ENCODE results near the gene LAMTOR1. TPM values are rescaled to one million over a fixed set of nuclear protein-coding genes. Genes with fewer than 3 reads are reported as not detected.

The LAMTOR1 gene
- total and polyA plus RNA-seq, 2 donors (not counting 3 experiments of a cell fraction or from before 2014, with no cell fraction given): 95.1 to 174 TPM

DNA sequence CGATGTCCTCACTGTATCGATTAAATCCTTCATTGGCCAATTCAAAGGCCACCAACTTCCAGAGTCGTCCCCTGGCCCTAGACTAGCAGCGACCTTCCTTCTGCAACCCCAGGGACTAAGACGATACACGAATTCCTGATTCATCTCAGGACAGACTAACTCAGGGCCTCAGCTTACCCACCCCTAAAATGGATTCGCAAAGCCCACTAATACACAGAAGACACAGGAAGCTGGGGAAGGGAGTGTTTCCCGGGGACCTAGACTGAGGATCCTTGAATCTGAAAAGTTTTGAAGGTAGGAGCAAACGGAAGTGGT lies 509 bp downstream of the LAMTOR1 start:
- no peaks in the 10 kb centered on the region for H3K27me3 ChIP-seq (ENCODE audit: control insufficient read depth in 2 of 2, insufficient read depth in 2 of 2, low read length in 2 of 2)
- peak overlapping the region; percentile 99 for H3K9ac ChIP-seq (replicated peaks; ENCODE audit: extremely low read depth, insufficient read depth, low read length)
- peak overlapping the region; percentile 78 for H3K4me2 ChIP-seq (ENCODE audit: insufficient read depth, low read length)
- FAIRE-seq: no peak
- intact Hi-C loops (cut with micrococcal nuclease) (loop anchor here (2.0 kb wide), 1 partner anchor 62 kb away; no protein-coding TSS in a partner anchor), dilution Hi-C loops (cut with MboI; ENCODE audit: extremely low pct_ligation_motif_present, low sequenced_read_pairs) (no loop called here)
- peaks cover 26% of the 10 kb centered on the region for H3K4me1 ChIP-seq (ENCODE audit: control insufficient read depth, extremely low read depth, insufficient read depth, low read length)
- peaks cover 11 to 15% of the 10 kb centered on the region in 2 experiments for H3K36me3 ChIP-seq (ENCODE audit: control insufficient read depth in 2 of 2, extremely low read depth in 1 of 2, insufficient read depth in 2 of 2, low read length in 2 of 2)
- peaks cover 29% of the 10 kb centered on the region for H3K79me2 ChIP-seq (ENCODE audit: control insufficient read depth, insufficient read depth, low read length)
- DNase-seq (ENCODE audit: low read depth, low spot score): no peak
- H4K20me1 ChIP-seq (replicated peaks; ENCODE audit: control insufficient read depth, extremely low read depth, insufficient read depth, low read length): no peaks in the 10 kb centered on the region
- no TSS peak for BruUV-seq (replicated peaks)
- CTCF ChIA-PET: interaction anchor here (1.0 to 2.2 kb wide), 4 partner anchors 12 to 328 kb away, joined by 3 to 7 read pairs (median 4); no protein-coding TSS in a partner anchor
- peak overlapping the region; percentile 88 for H3K27ac ChIP-seq (ENCODE audit: insufficient read depth, low read depth, low read length)
- no peaks in the 10 kb centered on the region for H3K9me3 ChIP-seq (replicated peaks; ENCODE audit: control insufficient read depth, insufficient read depth, low read length)
- H3K4me3 ChIP-seq (replicated peaks in 1 of 3; ENCODE audit: insufficient read depth in 1 of 3, low read depth in 1 of 3, low read length in 3 of 3): peak overlapping the region; percentile 74 to 97 (median 86)
- POLR2A ChIA-PET: no interaction called here
- TF ChIP-seq EZH2 (IDR thresholded peaks at IDR 0.05; ENCODE audit: borderline replicate concordance, low read depth, low read length, severe bottlenecking): no peak
- peak; percentile 2 for TF ChIP-seq POLR2A (IDR thresholded peaks at IDR 0.05; ENCODE audit: low read depth, low read length)
- TF ChIP-seq JUN (IDR thresholded peaks at IDR 0.05; ENCODE audit: borderline replicate concordance, insufficient read depth, insufficient read length, low read depth): no peak
- no peak for TF ChIP-seq POLR2AphosphoS5 (IDR thresholded peaks at IDR 0.05; ENCODE audit: insufficient read depth, low read depth, low read length)
- TF ChIP-seq FOS (IDR thresholded peaks at IDR 0.05; ENCODE audit: borderline replicate concordance, insufficient read depth, low read length): no peak
- TF ChIP-seq, protein P1, sequence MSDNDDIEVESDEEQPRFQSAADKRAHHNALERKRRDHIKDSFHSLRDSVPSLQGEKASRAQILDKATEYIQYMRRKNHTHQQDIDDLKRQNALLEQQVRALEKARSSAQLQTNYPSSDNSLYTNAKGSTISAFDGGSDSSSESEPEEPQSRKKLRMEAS (IDR thresholded peaks at IDR 0.05; ENCODE audit: insufficient read depth, insufficient read length): no peak
- TF ChIP-seq, protein P2, sequence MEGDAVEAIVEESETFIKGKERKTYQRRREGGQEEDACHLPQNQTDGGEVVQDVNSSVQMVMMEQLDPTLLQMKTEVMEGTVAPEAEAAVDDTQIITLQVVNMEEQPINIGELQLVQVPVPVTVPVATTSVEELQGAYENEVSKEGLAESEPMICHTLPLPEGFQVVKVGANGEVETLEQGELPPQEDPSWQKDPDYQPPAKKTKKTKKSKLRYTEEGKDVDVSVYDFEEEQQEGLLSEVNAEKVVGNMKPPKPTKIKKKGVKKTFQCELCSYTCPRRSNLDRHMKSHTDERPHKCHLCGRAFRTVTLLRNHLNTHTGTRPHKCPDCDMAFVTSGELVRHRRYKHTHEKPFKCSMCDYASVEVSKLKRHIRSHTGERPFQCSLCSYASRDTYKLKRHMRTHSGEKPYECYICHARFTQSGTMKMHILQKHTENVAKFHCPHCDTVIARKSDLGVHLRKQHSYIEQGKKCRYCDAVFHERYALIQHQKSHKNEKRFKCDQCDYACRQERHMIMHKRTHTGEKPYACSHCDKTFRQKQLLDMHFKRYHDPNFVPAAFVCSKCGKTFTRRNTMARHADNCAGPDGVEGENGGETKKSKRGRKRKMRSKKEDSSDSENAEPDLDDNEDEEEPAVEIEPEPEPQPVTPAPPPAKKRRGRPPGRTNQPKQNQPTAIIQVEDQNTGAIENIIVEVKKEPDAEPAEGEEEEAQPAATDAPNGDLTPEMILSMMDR (IDR thresholded peaks at IDR 0.05; ENCODE audit: extremely low read depth in 1 of 2, insufficient read depth in 1 of 2, low read depth in 1 of 2, low read length in 2 of 2): no peak
- no peak for TF ChIP-seq GATA2 (IDR thresholded peaks at IDR 0.05; ENCODE audit: insufficient read depth, insufficient read length, low read depth, low read length)
- H2AFZ ChIP-seq (ENCODE audit: low read depth, low read length): peak overlapping the region; percentile 45
- no peaks in the 10 kb centered on the region for H3K9me1 ChIP-seq (replicated peaks; ENCODE audit: control insufficient read depth, extremely low read depth, insufficient read depth, low read length)
